NCI-H2029 (cell line): Measurements from ENCODE around the gene MRPL51.
A peak's percentile ranks its signal among the peaks of the same experiment; 100 is the strongest.

ENCODE experiments used
- DNase-seq: peaks from one replicate; lab custom pipeline; 2025; lab: John Stamatoyannopoulos, UW

MRPL51 gene

DNA sequence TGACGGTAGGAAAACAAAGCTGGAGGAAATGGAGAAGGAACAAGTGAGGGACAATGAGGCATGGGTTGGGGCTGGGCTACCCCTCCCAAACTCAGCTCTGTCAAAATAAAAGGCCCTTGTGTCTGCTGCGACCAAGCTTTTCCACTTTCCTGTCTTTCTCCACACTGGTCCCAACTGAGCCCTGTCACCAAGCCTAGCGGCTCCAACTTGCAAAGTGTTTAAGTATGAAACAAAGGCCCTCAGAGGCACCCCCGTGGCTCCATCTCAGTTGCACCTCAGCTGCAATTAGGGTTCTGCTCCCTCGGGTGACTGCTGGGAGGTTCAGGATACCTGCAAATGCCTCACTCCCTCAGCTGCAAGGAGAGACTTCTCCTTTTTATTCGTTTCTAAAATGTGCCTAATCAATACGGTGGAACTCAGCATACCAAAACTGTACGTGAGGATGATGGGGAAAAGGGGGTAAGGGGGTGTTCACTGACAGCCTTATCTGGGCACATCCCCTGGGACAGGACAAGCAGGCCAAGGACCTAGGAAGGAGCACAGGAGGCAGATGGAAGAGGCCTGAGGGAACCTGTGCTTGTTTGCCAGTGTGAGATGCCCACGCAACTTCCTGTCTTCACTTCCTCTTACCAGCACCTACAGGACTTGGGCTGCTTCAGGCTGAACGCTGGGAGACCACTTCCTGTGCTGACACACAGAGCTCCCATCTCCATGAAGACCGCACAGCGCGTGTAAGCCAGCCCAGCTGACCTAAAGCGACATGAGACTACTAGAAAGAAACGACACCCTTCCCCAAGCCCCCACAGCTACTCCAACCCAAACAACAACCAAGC, 31.4 kb downstream of the MRPL51 start:
- no peak for DNase-seq

GRCh38 chr12:6460751-6461371, 32.2 kb downstream of the MRPL51 start:
- DNase-seq, result no peak

- no peak for DNase-seq
These were observed 34.1 kb downstream of the MRPL51 start for GRCh38 chr12:6459004-6459337.

DNA sequence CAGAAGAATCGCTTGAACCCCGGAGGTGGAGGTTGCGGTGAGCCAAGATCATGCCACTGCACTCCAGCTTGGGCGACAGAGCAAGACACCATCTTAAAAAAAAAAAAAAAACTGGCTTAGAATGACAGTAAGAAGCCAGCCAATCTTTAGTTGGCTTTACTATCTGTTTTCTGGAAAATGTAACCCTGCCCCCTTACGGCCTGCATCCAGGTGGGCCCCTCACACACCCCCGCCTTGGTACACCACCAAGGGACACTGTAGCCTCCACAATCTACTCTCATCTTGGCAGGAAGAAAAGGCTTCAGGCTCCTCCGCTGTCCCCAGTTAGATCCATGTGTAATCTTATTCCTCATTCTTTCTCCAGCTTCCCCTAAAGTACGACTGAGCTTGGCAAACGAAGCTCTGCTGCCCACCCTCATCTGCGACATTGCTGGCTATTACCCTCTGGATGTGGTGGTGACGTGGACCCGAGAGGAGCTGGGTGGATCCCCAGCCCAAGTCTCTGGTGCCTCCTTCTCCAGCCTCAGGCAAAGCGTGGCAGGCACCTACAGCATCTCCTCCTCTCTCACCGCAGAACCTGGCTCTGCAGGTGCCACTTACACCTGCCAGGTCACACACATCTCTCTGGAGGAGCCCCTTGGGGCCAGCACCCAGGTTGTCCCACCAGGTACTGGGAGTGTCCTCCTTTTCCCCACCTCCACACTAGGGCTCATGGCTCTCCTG, 34.6 kb downstream of the MRPL51 start:
- DNase-seq, result no peak

DNA sequence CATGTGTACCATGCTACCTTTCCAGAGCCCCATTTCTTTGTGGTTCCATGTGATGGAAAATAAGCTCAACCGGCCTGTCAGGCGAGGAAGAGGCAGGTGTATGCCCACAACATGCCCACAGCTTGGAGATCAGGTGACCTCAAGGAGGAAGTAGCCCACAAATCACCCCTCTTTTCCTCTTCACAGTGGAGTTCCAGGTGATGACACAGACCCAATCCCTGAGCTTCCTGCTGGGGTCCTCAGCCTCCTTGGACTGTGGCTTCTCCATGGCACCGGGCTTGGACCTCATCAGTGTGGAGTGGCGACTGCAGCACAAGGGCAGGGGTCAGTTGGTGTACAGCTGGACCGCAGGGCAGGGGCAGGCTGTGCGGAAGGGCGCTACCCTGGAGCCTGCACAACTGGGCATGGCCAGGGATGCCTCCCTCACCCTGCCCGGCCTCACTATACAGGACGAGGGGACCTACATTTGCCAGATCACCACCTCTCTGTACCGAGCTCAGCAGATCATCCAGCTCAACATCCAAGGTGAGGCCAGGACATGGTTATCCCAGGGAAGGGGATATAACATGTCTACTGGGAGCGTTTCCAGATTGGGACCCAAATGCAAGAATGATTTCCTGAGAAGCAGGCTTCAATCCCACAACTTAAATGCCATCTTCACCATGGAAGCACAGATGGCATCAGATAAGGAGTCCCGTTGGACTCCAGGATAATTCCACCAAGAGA, 35.7 kb downstream of the MRPL51 start:
- DNase-seq, result no peak

- no peak for DNase-seq
These were observed 40.0 kb downstream of the MRPL51 start for GRCh38 chr12:6452944-6453630.

GRCh38 chr12:6452245-6452943, 40.7 kb downstream of the MRPL51 start:
- DNase-seq, result no peak

GRCh38 chr12:6451348-6452244, 41.5 kb downstream of the MRPL51 start, which contains the start of gene TAPBPL:
TSS of gene TAPBPL (plus strand) at chr12:6452042. CDS start at chr12:6452249, 207 bp downstream.
- DNase-seq, result peak; percentile 96

DNA sequence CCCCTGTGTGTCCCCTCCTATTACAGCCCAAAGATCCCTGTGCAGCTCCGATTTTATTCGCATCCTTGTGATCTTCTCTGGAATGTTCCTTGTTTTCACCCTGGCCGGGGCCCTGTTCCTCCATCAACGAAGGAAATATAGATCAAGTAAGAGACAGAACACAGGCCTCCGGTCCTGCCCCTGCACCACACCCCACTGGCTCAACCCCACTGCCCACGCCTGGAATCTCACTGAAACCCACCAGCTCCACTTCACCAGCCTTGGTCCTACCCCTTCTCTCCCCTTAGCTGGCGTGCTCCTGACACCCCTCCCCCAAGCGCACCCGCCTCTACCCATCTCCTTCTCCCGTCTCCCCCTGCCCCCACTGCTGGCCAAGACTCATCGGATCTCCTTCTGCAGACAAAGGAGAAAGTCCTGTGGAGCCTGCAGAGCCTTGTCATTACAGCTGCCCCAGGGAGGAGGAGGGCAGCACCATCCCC, 42.2 kb downstream of the MRPL51 start:
- no peak for DNase-seq

DNA sequence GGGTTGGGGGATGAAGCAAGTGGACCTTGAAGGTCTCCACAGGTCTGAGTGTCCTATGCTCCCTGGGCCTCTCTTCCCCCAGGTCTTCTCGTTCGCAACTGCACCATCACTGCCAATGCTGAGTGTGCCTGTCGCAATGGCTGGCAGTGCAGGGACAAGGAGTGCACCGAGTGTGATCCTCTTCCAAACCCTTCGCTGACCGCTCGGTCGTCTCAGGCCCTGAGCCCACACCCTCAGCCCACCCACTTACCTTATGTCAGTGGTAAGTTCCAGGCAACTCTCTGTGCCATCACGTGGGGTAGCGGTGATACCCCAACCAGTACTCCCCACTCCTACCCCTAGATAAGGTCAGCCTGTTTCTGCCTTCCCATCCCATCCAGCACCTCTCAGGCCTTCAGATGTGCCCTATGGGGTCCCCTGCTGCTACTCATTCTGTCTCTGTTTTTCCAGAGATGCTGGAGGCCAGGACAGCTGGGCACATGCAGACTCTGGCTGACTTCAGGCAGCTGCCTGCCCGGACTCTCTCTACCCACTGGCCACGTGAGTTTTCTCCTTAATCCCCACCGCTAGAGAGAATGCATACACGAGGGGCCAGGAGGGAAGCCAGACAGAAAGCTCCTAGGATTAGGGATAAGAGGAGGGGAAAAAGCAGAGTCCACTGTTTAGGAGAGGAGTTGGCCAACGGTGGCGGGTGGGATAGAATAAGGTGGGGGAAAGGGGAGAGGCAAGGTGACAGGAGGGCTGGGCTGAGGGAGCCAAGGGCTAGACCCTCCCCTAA, 42.8 kb downstream of the MRPL51 start:
- DNase-seq, result no peak

DNA sequence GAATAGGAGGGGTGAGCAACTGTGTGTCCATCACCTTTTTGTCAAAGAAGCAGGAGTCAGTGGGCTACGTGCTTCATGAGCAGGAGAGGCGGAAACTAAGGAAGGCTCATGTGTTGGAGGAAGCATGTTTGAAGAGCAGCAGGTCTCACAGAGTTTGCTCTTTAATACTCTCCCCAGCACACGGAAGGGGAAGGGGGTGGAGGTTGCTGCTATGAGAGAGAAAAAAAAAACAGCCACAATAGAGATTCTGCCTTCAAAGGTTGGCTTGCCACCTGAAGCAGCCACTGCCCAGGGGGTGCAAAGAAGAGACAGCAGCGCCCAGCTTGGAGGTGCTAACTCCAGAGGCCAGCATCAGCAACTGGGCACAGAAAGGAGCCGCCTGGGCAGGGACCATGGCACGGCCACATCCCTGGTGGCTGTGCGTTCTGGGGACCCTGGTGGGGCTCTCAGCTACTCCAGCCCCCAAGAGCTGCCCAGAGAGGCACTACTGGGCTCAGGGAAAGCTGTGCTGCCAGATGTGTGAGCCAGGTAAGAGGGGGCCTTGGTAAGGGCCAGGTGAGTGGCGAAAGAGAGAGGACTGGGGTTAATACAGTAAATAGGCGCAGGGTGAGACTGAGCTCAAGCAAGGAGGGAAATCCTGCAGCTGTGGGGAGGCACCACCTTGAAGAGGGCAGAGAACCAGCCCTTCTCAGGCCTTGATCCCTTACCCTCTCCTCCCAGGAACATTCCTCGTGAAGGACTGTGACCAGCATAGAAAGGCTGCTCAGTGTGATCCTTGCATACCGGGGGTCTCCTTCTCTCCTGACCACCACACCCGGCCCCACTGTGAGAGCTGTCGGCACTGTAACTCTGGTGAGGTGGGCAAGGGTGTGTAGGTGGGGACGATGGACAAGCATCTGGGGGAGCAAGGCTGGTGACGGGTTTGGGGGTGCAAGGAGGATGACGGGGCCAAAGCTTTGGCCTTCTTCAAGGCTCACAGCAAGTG, 48.1 kb downstream of the MRPL51 start, which contains the start of gene CD27:
Gene CD27 (plus strand): TSS at position 252 of the 985 bp plus-strand sequence. CDS start 141 bp downstream, at position 393.
- no peak for DNase-seq

DNA sequence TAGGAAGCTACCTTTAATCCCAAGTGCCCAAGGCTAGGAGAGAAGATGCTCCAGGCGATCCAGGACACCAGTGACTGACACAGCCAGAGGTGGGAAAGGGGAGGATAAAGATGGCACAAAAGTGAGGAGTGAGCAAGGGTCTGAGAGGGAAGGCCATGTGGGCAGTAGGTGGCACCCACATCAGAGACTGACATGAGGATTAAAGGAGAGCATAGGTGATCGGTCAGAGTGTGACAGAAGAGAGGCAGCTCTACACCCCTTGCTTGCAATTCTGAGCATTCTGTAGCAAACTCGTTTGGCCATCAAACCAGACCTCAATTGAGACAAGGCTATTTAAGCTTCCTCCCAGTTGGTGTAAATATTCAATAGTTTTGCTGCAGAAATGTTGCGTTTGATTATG, 49.0 kb downstream of the MRPL51 start:
- DNase-seq, result no peak

GRCh38 chr12:6443361-6443983, 49.6 kb downstream of the MRPL51 start:
- DNase-seq, result no peak

DNA sequence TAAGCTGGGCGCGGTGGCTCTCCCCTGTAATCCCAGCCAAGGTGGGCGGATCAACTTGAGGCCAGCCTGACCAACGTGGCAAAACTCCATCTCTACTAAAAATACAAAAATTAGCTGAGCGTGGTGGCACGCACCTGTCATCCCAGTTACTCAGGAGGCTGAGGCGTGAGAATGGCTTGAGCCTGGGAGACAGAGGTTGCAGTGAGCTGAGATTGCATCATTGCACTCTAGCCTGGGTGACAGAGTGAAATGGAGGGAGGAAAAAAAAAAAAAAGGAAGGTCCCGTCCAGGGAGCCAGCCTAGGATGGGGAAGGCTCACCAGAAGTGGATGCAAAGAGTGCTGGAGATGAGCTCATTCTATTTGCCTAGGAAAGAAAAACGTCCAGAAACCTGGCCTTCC, 50.2 kb downstream of the MRPL51 start:
- DNase-seq, result no peak
